Left renal cortex interstitium (tissue), 4 donors: Measurements from ENCODE around the gene UNC119B. TPM values are rescaled to one million over a fixed set of nuclear protein-coding genes. Genes with fewer than 3 reads are reported as not detected.
A peak's percentile ranks its signal among the peaks of the same experiment; 100 is the strongest.

Experiments
- DNase-seq, 4 donors: peaks; one replicate each; pipeline ENCODE4 v3.0.0-alpha.2; 2013; ENCODE audit warnings: low read depth in 4 of 4, low spot score in 2 of 4, missing footprints in 1 of 4
- polyA plus RNA-seq, 4 donors: library from polyadenylated mRNA; unstranded; fragments of 120-200 nt; gene quantifications; one replicate each; pipeline ENCODE4 v1.2.1, GENCODE V29; 2013; ENCODE audit not compliant: insufficient read length in 4 of 4

The UNC119B gene
- polyA plus RNA-seq, 4 donors, result 70.1 to 76.1 (median 72.2) TPM

GRCh38 chr12:120687578-120688289 lies 22.5 kb upstream of the UNC119B start:
- DNase-seq, result no peak

- DNase-seq, result no peak
Observed at GRCh38 chr12:120688527-120689071, 21.7 kb upstream of the UNC119B start.

GRCh38 chr12:120689397-120690082 lies 20.7 kb upstream of the UNC119B start:
- DNase-seq, result no peak

- no peak for DNase-seq
Observed at GRCh38 chr12:120690083-120690450, 20.2 kb upstream of the UNC119B start.

- DNase-seq, result no peak
Observed at GRCh38 chr12:120690978-120691377, 19.3 kb upstream of the UNC119B start.

- DNase-seq, result no peak
Observed at GRCh38 chr12:120692524-120693033, 17.7 kb upstream of the UNC119B start.

- DNase-seq, result no peak
Observed at GRCh38 chr12:120693848-120694247, 16.4 kb upstream of the UNC119B start.

GRCh38 chr12:120696626-120697025 lies 13.6 kb upstream of the UNC119B start:
- no peak for DNase-seq

- no peak for DNase-seq
Observed at GRCh38 chr12:120697344-120697743, 12.9 kb upstream of the UNC119B start.

- no peak for DNase-seq
Observed at GRCh38 chr12:120698665-120699064, 11.6 kb upstream of the UNC119B start.

- no peak for DNase-seq
Observed at GRCh38 chr12:120699553-120699952, 10.7 kb upstream of the UNC119B start.

GRCh38 chr12:120700886-120701285 lies 9.4 kb upstream of the UNC119B start:
- no peak for DNase-seq

GRCh38 chr12:120702637-120703036 lies 7.6 kb upstream of the UNC119B start:
- DNase-seq, result no peak

- no peak for DNase-seq
Observed at GRCh38 chr12:120703311-120703942, 6.8 kb upstream of the UNC119B start.

GRCh38 chr12:120705618-120706017 lies 4.6 kb upstream of the UNC119B start:
- DNase-seq, result no peak

GRCh38 chr12:120706029-120706428 lies 4.2 kb upstream of the UNC119B start:
- no peak for DNase-seq

- DNase-seq, result no peak
Observed at GRCh38 chr12:120708651-120709050, 1.6 kb upstream of the UNC119B start.

GRCh38 chr12:120710805-120711296 lies 593 bp downstream of the UNC119B start:
- DNase-seq, result no peak

- no peak for DNase-seq
Observed at GRCh38 chr12:120711411-120711810, 1.2 kb downstream of the UNC119B start.

GRCh38 chr12:120712610-120713009 lies 2.4 kb downstream of the UNC119B start:
- no peak for DNase-seq

- DNase-seq, result peak in 2 of 4 donors; percentile 65 to 81
Observed at GRCh38 chr12:120713861-120714482, 3.7 kb downstream of the UNC119B start.
